Activated naive CD8-positive, alpha-beta T cell treated with anti-CD3 and anti-CD28 coated beads, Interleukin-2, amount 10 ng/mL, durations not matched to agents 7 days and 5 days (primary cell): ENCODE data around the gene ARHGEF37. TPM values are rescaled to one million over a fixed set of nuclear protein-coding genes. Genes with fewer than 3 reads are reported as not detected.
A peak's percentile ranks its signal among the peaks of the same experiment; 100 is the strongest.

Experiments
- ATAC-seq: fragments of 150-1000 bp; cut with Tn5 transposase; one replicate; pipeline ENCODE4 v1.10.0; 2021; ENCODE audit warnings: low read depth, moderate library complexity
- POLR2A ChIA-PET: fragments of 350-600 bp; sonication (Branson Sonifier 250); formaldehyde crosslinking; loops from one replicate; lab custom pipeline; 2021; ENCODE audit warnings: antibody characterized with exemption; lab: Charles Lee
- DNase-seq: peaks from one replicate; pipeline ENCODE4 v3.0.0; 2021
- H3K27ac Mint-ChIP-seq: one replicate; pipeline ENCODE4 v1.8.0; 2022; ENCODE audit warnings: mild to moderate bottlenecking, mixed read lengths
- H3K27me3 Mint-ChIP-seq: one replicate; pipeline ENCODE4 v1.8.0; 2022; ENCODE audit warnings: mild to moderate bottlenecking, moderate library complexity, mixed read lengths
- H3K36me3 Mint-ChIP-seq: one replicate; pipeline ENCODE4 v1.8.0; 2021; ENCODE audit warnings: mild to moderate bottlenecking, mixed read lengths
- H3K4me1 Mint-ChIP-seq: one replicate; pipeline ENCODE4 v1.8.0; 2021; ENCODE audit warnings: mixed read lengths
- H3K4me3 Mint-ChIP-seq: one replicate; pipeline ENCODE4 v1.8.0; 2022; ENCODE audit warnings: mild to moderate bottlenecking, moderate library complexity, mixed read lengths
- H3K9me3 Mint-ChIP-seq: one replicate; pipeline ENCODE4 v1.8.0; 2021; ENCODE audit warnings: mixed read lengths
- total RNA-seq, 2 experiments: library from RNA; stranded (reverse); gene quantifications; one replicate each; pipeline ENCODE4 v1.2.3, GENCODE V29; 2021

ARHGEF37 gene
- total RNA-seq, 2 experiments from 2014 or later, result 0.82 to 0.83 TPM

DNA sequence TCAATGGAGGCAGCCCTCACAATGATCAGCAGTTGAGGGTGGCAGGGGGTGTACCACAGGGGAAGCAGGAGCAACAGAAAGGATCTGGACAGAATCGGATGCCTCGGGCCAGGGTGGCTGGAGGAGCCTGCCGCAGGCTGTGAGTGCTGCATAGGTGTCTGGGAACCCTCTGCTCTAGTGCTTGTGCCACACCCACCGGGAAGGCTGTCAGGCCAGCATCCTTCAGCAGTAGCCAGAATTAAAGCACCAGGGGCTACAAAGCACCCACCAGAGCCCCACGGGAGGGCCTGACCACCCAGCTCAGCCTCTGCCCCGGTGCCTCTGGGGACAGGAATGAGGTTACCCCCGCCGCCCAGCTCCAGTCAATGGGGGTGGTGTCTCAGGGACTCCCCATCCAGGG, 49.0 kb downstream of the ARHGEF37 start:
- Mint-ChIP-seq H3K4me3 (no peak overlapping the region), H3K27ac (no peak overlapping the region), H3K9me3 (no peaks in the 10 kb centered on the region), H3K27me3 (peaks cover 8% of the 10 kb centered on the region), H3K4me1 (peaks cover 11% of the 10 kb centered on the region), H3K36me3 (no peaks in the 10 kb centered on the region)
- no peak for DNase-seq
- ATAC-seq, result no peak
- POLR2A ChIA-PET, result no interaction called here

DNA sequence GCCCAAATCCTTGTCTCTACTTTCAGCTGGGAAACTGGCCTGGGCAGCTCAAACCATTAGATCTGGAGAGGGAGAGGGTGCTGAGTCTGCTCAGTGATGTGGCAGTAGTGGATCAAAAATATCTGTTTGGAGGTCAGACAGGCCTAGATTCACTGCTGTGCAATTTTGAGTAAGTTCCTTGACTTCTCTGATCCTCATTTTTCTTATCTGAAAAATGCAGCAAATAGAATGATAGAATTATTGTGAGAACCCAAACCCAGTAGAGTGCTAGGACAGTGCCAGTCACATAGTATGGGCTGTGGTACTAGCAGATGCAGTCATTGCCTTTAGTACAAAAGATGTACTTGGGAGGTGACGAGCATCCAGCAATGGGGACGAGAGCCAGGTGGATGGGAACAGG, 50.2 kb downstream of the ARHGEF37 start:
- no peaks in the 10 kb centered on the region for H3K36me3 Mint-ChIP-seq
- peaks cover 7% of the 10 kb centered on the region for H3K27me3 Mint-ChIP-seq
- no peak for ATAC-seq
- peaks cover 11% of the 10 kb centered on the region for H3K4me1 Mint-ChIP-seq
- H3K9me3 Mint-ChIP-seq, result no peaks in the 10 kb centered on the region
- DNase-seq, result no peak
- no peak overlapping the region for H3K27ac Mint-ChIP-seq
- POLR2A ChIA-PET, result no interaction called here
- no peak overlapping the region for H3K4me3 Mint-ChIP-seq

DNA sequence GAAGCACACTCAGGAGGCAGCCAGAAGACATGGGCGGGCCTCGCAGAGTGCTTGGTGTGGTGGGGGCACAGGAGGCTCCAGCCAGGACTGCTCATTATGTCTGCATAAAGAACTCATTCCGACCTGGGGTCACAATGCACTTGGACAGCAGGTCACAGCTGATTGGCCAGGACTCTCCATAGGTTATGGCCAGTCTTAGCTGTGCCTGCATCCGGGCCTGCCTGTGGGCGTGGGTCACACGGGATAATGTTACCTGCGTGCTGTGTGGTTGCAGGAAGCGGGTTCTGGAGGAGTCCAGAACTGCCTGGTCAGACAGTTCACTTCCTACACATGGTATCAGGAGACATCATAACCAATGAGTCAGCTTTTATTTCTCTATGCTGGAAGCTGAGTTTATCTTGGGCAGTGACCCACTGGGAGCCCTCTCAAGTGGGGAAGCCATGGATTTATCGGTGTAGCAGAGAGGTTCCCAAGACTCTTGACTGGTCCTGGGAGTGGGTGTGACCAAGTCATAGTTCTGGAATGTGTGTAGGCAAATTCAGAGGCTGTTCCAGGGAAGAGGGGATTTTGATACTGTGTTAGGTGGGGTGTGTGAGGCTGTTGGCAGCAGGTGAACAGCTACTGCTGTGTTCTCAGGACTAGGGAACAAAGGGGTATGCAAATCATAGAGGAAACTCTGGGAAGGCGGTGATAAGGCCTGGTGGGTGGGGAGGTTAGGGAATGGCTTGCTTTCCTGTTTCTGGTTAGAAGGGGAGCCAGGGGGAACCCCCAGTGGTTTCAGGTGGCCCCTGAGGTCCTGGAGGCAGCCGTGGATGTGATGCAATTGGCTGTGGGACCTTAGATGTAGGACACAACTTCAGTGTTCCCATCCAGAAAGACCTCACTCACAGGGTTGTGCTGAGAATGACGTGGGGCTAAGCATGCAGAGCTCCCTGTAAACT, 51.3 kb downstream of the ARHGEF37 start:
- Mint-ChIP-seq H3K9me3 (no peaks in the 10 kb centered on the region), H3K4me3 (no peak overlapping the region), H3K4me1 (peaks cover 13% of the 10 kb centered on the region), H3K27me3 (peaks cover 7% of the 10 kb centered on the region), H3K36me3 (no peaks in the 10 kb centered on the region), H3K27ac (peak overlapping the region; percentile 43)
- POLR2A ChIA-PET, result no interaction called here
- no peak for ATAC-seq
- no peak for DNase-seq

DNA sequence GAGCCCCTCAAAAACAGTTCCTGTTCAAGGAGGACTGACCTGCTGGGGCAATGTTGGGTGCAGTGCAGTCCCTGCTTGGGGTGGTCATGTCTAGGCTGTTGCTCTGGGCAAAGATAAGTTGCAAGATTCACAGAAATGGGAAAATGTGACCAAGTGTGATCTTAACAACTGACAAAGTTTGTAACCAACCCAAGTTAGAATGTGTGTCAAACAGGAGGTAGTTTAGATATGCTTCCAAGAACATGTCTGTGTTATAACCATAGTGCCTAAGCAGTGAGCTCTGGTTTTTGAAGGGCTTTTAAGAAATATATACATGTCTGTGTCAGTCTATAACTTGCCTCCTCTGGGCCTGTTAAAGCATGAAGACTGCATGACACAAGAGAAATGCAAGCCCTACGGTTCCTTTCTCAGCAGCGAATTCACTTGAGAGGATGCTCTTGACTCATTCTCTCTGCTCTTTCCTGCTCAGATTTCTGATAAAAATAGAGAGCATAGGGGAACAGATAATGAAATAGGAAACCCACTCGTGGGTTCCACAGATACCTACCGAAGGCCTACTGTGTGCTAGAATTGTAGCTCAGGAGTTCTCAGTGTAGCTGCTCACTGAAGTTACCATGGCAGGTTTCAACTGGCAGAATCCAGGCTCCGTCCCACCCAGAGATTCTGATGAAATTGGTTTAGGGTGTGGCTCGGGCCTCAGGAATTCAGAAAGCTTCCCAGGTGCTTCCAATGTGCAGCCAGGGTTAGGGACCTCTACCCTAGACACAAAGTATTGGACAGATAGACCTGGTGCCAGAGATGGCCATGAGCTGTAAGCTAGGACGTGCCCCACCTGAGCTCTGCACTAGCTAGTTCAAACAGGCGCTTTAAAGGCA, 52.4 kb downstream of the ARHGEF37 start:
- Mint-ChIP-seq H3K36me3 (no peaks in the 10 kb centered on the region), H3K4me1 (peaks cover 13% of the 10 kb centered on the region), H3K4me3 (no peak overlapping the region), H3K9me3 (no peaks in the 10 kb centered on the region), H3K27me3 (peaks cover 7% of the 10 kb centered on the region), H3K27ac (no peak overlapping the region)
- ATAC-seq (no peak), DNase-seq (no peak)
- POLR2A ChIA-PET, result interaction anchor here (0.7 kb wide), 1 partner anchor 98 kb away, joined by 3 read pairs; no protein-coding TSS in a partner anchor

DNA sequence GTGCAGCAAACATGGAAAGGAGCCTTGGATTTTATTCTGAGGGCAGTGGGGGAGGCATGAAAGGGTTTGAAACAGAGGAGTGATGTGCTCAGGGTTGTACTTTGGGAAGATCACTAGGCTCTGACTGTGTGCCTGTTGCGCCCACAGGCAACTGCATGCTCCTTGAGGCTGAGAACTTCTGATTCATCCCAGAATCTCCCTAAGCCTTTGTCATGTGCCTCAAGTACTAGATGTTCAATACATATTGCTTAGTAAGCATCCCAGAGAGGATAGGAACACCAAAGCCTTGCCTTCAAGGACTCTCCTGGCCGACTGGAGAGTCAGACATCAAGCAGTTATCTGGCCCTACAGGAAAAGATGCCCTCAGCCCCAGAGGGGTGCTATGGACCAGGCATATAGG, 54.1 kb downstream of the ARHGEF37 start:
- DNase-seq, result no peak
- POLR2A ChIA-PET, result no interaction called here
- Mint-ChIP-seq H3K27ac (no peak overlapping the region), H3K27me3 (peaks cover 4% of the 10 kb centered on the region), H3K4me1 (peaks cover 13% of the 10 kb centered on the region), H3K36me3 (no peaks in the 10 kb centered on the region), H3K9me3 (no peaks in the 10 kb centered on the region), H3K4me3 (no peak overlapping the region)
- no peak for ATAC-seq

DNA sequence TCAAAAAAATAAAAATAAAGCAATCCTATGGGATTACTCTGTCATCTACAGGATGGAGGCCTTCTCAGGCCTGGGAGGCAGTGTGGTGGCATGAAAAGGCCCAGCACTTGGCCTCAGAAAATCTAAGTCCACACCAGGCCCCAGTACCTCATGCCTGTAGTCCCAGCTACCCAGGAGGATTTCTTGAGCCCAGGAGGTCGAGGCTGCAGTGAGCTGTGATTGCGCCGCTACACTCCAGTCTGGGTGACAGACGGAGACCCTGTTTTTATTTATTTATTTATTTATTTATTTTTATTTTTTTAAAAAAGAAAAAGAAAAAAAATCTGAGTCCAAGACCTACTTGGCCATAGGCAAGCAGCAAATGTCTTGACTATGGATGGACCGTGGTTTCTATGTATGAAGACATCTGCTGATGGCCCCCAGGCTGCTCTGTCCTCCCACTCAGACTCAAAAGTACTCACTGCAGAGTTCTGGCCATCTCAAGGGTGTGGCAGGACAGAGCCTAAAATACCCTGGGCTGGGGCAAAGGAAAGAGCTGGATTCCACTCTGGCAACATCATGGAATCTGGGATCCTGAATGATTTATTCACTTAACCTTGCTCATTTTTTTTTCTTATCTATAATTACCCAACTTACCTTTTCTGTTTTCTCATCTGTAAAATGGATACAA, 55.0 kb downstream of the ARHGEF37 start:
- no peaks in the 10 kb centered on the region for H3K9me3 Mint-ChIP-seq
- peaks cover 2% of the 10 kb centered on the region for H3K27me3 Mint-ChIP-seq
- ATAC-seq (no peak), DNase-seq (no peak)
- peaks cover 13% of the 10 kb centered on the region for H3K4me1 Mint-ChIP-seq
- POLR2A ChIA-PET, result no interaction called here
- no peaks in the 10 kb centered on the region for H3K36me3 Mint-ChIP-seq
- no peak overlapping the region for H3K27ac Mint-ChIP-seq
- no peak overlapping the region for H3K4me3 Mint-ChIP-seq

DNA sequence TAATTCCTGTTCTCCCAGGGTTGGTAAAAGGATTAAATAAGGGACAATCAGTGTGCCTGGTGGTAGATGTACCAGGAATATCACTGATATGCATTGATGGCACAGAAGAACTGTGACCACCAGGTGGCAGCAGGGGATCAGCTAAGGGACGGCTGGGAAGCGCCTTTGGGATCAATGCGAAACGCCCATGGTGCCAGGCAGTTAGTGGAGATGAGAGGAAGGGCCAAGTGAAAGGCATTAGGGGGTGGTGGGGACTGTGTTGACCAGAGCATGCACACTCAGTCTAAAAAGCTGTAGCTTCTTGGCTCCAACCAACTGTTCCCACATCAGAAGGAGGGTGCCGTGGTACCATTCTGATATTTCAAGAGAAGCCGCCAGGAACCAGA, 55.6 kb downstream of the ARHGEF37 start:
- peak; percentile 63 for DNase-seq
- peak; percentile 55 for ATAC-seq
- no peaks in the 10 kb centered on the region for H3K36me3 Mint-ChIP-seq
- POLR2A ChIA-PET, result no interaction called here
- H3K4me3 Mint-ChIP-seq, result no peak overlapping the region
- H3K27me3 Mint-ChIP-seq, result peaks cover 2% of the 10 kb centered on the region
- no peak overlapping the region for H3K27ac Mint-ChIP-seq
- H3K4me1 Mint-ChIP-seq, result peaks cover 13% of the 10 kb centered on the region
- no peaks in the 10 kb centered on the region for H3K9me3 Mint-ChIP-seq

DNA sequence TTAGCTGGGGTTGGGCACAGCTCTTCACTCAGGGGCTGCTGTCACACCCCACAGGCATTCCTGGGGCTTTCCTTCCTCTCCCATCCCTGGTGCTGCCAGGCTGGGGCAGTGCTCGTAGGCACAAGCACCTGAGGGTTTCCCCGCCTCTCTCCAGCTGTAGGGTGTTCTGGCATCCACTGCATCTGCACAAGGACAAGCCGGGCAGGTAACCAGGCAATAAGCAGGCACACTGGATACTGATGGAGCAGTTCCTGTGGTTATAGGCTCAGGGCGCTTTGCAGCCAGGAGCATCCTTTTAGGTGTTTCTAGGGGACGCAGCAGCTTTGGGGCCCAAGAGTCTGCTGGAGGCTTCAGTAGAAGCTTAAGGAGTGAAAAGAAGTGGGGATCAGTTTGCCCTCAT, 56.8 kb downstream of the ARHGEF37 start:
- Mint-ChIP-seq H3K9me3 (no peaks in the 10 kb centered on the region), H3K27ac (no peak overlapping the region)

DNA sequence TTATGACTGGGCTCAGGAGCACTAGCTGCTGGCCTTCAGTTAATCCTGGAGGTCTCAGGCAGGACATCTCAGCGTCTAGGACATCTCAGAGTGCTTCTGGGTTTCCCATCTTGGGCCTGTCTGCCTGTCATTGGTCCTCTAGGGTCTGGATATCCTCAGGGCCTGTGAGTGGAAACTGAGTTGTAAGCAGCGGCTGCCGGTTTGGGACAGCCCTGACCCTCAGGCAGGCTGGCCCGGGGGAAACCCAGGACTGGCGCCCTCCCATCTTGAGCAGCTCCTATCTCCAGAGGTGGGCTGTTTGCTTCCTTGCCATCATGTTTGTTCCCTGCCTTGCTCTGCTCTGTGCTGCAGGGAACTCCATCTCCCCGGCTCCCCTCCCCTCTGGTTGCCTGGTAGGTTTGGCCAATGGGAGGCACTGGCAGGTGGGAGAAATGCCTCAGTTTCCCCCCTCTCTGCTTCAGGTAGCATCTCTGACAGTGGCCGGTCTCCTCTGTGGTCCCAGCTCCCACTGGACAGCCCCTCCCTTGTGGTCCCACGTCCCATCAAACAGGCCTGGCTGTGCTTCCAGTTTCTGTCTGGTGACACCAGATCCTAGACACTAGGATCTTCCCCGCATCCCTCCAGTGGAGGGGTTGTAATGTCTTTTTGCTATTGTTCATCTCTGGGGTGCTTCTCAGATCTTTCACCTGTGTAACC, 57.4 kb downstream of the ARHGEF37 start:
- H3K4me1 Mint-ChIP-seq, result peaks cover 1% of the 10 kb centered on the region
- POLR2A ChIA-PET, result no interaction called here
- no peak overlapping the region for H3K27ac Mint-ChIP-seq
- H3K9me3 Mint-ChIP-seq, result no peaks in the 10 kb centered on the region
- ATAC-seq, result no peak
- DNase-seq, result no peak
- H3K27me3 Mint-ChIP-seq, result peaks cover 2% of the 10 kb centered on the region
- no peaks in the 10 kb centered on the region for H3K36me3 Mint-ChIP-seq
- no peak overlapping the region for H3K4me3 Mint-ChIP-seq

More for the DNA sequence above, 56.8 kb downstream of the ARHGEF37 start:
- Mint-ChIP-seq H3K36me3 (no peaks in the 10 kb centered on the region), H3K27me3 (peaks cover 2% of the 10 kb centered on the region), H3K4me1 (peaks cover 4% of the 10 kb centered on the region), H3K4me3 (no peak overlapping the region)
- POLR2A ChIA-PET, result no interaction called here
- ATAC-seq (no peak), DNase-seq (no peak)

DNA sequence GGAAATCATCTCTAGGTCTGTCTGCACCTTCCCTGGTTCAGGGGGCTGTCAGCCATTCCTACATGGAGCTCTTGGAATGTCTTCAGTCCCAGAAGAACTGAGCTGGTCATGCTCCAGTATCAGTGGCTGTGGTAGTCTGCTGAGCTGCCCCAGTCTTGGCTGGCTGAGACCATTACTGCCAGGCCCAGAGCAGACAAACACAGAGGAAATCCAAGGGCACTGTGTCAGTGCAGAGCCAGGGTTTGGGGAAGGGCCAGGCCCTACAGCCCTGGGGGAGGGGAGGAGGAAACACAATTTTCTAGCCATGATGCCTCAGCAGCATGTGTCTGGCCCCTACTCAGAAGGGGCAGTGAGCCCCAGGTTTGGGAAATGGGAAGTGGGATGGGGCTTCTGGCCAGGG, 58.4 kb downstream of the ARHGEF37 start:
- POLR2A ChIA-PET, result no interaction called here
- no peak for DNase-seq
- H3K9me3 Mint-ChIP-seq, result no peaks in the 10 kb centered on the region
- H3K4me3 Mint-ChIP-seq, result no peak overlapping the region
- no peak for ATAC-seq
- H3K4me1 Mint-ChIP-seq, result peaks cover 1% of the 10 kb centered on the region
- no peaks in the 10 kb centered on the region for H3K36me3 Mint-ChIP-seq
- peaks cover 2% of the 10 kb centered on the region for H3K27me3 Mint-ChIP-seq
- H3K27ac Mint-ChIP-seq, result no peak overlapping the region

DNA sequence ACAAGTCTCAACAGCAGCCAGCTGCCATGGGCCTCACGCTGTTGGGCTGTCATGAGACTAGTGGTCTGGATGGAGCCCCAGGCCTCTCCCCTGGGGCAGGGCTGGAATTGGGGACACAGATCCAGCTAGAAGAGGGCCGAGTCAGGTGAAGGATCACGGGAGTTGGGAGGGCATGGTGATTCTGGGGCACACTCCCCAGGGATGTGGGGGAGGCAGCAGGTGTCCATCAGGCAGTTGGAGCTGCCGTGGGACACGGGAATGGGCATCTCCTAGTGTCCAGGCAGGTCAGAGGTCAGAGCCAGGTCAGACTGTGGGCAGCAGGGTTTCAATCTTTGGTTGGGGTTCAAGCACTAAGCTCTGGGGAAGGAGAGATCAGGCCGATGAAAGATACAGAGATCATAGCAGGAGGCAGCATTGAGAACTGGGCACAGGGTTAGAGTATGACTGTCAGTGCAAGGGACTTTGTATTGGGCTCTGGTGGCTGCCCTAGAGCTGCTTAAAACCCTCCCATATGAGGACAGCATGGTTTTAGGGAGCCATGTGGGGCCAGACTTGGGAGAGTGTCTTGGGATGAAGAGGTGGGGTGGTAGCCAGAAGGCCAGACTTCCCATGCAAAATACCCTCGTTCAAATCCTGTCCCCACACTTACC, 59.2 kb downstream of the ARHGEF37 start:
- Mint-ChIP-seq H3K9me3 (no peaks in the 10 kb centered on the region), H3K4me3 (no peak overlapping the region), H3K4me1 (peaks cover 1% of the 10 kb centered on the region), H3K27me3 (no peaks in the 10 kb centered on the region), H3K27ac (no peak overlapping the region), H3K36me3 (no peaks in the 10 kb centered on the region)
- ATAC-seq, result no peak
- DNase-seq, result no peak
- POLR2A ChIA-PET, result no interaction called here

DNA sequence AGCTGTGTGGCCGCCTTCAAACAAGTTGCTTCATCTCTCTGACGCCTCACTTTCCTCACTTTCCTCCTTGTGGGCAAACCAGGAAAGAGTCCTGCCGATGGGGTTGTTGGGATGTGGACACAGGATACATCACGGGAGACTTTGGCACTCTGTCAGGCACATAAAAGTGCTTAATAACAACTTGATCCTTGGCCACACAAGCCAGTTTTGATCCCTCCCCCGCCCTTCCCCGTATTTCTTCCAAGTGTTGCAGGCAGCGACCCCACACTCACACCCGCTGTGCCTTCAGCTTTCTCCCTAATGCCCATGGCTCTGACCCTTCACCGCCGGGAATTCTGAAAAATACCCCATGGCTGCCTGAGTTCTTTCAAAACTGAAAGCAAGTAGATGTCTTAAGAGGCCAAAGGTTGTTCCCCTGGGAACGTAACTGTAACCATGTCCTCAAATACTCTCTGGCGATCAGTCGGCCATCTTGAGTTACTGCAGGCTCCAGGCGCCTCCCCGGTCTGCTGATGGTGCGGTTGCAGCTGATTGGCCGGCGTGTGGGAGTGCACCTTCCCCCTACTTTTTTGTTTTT, 59.8 kb downstream of the ARHGEF37 start:
- no peak for DNase-seq
- no peaks in the 10 kb centered on the region for H3K27me3 Mint-ChIP-seq
- no peak for ATAC-seq
- POLR2A ChIA-PET, result no interaction called here
- H3K27ac Mint-ChIP-seq, result no peak overlapping the region
- no peaks in the 10 kb centered on the region for H3K9me3 Mint-ChIP-seq
- no peak overlapping the region for H3K4me3 Mint-ChIP-seq
- H3K4me1 Mint-ChIP-seq, result peaks cover 1% of the 10 kb centered on the region
- no peaks in the 10 kb centered on the region for H3K36me3 Mint-ChIP-seq
